Measurements from ENCODE around the gene NOS1AP. TPM values are rescaled to one million over a fixed set of nuclear protein-coding genes. Genes with fewer than 3 reads are reported as not detected.
"Not testable (repeated sequence)": the region's sequence is repeated elsewhere in the genome, so short reads cannot be mapped to it uniquely, and the experiment has no call there.

The NOS1AP gene
- total RNA-seq = 20.7 TPM

DNA sequence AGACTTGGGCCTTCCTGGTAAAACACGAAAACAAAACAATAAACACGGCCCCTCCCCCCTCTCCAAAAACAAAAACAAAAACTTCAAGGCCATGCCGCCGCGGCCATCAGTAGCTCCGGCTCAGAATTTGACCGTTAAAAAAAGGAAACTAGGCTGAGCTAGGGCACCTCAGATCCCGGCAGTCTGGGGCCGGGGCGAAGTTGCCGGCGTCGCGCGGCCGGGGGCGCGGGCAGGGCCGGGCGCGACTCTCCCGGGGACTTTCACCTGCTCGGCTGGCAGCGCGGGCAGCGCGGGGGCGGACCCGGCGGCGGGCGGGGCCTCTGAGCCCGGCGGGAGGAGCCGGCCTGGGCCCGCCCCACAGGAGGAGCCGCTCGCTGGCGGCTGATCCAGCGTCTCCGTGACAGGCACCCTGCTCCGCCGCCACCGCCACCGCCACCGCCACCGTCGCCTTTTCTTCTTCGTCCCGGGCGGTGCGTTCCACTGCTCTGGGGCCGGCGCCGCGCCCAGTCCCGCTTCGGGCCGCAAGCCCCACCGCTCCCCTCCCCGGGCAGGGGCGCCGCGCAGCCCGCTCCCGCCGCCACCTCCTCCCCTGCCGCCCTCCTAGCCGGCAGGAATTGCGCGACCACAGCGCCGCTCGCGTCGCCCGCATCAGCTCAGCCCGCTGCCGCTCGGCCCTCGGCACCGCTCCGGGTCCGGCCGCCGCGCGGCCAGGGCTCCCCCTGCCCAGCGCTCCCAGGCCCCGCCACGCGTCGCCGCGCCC, at the start of gene NOS1AP:
Gene NOS1AP, plus strand, starts transcription at position 358 of the 760 bp plus-strand sequence. CDS start 487 bp downstream, outside the sequence.
- peak; percentile 77 for DNase-seq (ENCODE audit: low spot score)

DNA sequence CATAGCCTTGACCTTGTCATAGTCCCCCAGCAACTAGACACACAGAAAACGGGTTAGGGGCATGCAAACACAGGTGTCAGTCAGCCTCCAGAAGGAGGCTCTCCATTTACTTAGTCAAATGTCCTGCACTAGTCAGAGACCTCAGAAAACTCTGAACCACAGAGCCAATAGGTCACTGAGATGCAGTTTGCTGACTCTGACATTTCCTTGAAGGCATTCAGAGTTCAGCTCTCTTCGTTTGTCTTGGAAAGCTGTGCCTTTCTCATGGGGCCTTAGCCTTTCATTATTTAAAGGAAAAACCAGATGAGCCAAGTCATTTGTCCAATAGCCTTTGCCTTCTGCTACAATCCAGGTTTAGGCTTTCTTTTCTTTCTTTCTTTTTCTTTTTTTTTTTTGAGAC, 49.3 kb upstream of the NOS1AP start:
- DNase-seq (ENCODE audit: low spot score) = no peak

- DNase-seq (ENCODE audit: low spot score) = no peak
These were observed 48.4 kb upstream of the NOS1AP start for GRCh38 chr1:162021124-162021523.

DNA sequence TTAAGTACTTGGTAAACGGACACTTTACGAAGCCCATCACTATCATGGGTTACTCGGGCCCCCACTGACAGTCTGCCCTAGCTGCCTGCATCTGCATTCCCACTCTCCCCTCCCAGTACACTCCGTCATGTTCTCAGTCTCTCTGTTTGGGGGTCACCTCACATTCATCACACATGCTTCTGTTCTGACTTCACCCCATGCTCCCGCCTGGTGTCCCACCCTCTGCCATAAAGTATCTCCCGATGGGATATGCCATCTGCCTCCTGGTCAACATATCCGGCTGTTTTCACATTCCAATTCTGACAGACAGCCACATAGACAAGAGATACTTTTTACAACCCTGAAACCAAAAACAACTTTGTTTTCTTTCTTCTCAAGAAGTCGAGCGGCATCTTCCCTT, 46.9 kb upstream of the NOS1AP start:
- DNase-seq (ENCODE audit: low spot score) = no peak

DNA sequence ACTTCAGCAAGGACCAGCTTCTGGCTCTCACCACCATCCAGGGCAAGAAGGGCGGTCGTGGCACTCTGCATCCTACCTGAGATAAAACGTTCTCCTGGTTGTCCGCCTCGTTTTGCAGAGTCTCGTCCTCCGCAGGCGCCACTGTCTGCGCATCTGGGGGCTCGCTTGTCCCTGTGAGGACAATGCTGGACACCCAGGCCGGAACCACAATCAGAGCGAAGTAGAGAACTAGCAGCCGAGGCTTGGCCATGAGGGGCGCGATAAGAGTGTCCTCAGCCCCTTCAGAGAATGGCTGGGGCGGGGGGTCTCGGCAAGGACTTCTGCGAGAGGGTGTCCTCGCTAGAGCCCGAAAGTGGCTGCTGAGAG, 46.3 kb upstream of the NOS1AP start:
- DNase-seq (ENCODE audit: low spot score) = no peak

DNA sequence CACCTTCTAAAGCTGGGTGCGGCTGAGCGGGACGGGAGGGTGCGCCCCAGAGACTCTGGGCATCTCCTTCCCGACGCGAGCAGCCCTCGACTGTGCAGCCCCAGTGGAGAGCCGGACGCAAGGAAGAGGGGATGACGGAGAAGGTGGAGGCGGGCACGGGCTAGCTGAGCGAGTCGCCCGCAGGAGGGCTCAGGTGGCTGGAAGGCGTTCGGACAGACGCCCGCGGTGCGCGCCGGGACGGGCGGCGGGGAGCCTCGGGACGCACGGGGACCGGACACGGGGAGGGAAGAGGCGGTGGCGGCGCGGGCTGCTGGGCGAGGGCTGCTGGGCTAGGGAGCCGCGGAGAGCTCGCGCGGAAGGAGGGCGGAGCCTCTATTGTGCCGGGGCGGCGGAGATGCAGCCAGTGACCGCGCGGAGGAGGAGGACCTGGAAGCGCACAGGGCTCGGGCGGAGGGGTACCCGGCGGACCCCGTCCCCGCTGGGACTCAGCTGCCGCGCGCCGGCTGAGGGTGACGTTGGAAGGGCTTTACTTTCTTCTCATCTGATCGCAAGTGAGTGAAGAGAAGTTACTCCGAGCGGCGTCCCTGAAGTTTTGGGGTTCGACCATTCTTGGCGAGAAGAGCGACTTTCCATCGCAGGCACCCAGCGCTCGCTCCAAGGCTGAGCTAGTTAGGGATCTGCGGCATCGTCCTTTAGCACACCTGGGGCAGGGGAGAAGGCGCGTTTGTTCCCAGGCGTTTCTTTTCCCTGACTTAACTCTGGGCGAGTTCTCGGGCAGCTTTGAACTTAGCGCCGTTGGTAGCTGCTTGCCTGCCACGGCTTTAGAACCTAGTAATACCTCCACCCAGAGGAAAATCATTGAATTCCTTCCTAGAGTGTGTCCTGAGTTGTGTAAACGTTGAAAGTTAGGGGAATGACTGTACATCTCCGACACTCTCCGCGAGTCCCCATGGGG, 45.7 kb upstream of the NOS1AP start, which contains the start of gene OLFML2B:
Gene OLFML2B, minus strand, starts transcription at position 323 of the 955 bp plus-strand sequence. CDS start 439 bp downstream, outside the sequence.
- peak; percentile 46 for DNase-seq (ENCODE audit: low spot score)

DNA sequence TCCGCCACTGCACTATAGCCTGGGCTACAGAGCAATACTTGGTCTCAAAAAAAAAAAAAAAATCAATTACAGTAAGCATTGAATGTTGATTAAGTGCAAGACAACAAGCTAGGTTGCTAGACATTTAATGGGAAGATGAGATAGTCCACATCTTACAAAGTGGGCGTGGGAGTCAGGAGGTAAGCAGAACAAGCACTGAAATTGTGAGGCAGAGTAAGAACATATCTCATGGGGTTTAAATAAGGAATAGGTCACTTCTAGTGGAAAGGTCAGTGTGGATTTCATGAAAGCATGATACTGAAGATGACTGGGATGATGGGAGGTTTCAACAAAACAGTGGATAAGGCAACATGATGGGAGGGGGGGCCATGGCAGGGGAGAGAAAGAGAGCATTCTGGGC, 44.0 kb upstream of the NOS1AP start:
- DNase-seq (ENCODE audit: low spot score) = no peak

- DNase-seq (ENCODE audit: low spot score) = no peak
These were observed 42.6 kb upstream of the NOS1AP start for GRCh38 chr1:162026881-162027280.

- DNase-seq (ENCODE audit: low spot score) = no peak
These were observed 40.8 kb upstream of the NOS1AP start for GRCh38 chr1:162028726-162029125.

- no peak for DNase-seq (ENCODE audit: low spot score)
These were observed 40.3 kb upstream of the NOS1AP start for GRCh38 chr1:162029157-162029556.

DNA sequence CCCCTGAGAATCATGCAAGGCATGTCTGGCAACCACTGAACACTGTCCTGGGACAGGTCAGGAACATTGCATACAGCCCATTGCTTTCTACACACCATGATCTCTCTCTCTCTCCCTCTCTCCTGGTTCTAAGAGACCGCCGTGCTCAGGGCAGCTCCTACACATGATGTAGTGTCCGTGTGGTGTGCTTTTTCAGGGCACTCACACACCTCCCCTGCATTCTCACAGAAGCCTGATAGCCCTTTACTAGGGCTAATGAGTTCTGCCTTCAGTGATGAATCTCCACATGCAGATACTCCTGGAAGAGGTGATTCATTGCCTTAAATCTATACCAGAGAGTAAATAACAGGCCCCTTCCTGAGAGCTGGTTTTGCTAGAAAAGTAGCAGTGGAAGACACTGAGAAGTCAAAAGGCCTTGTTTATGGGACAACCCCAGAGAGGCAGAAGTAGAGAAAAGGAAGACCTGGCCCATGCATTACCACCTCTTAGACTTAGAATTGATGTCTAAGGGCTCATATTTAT, 38.7 kb upstream of the NOS1AP start:
- no peak for DNase-seq (ENCODE audit: low spot score)

DNA sequence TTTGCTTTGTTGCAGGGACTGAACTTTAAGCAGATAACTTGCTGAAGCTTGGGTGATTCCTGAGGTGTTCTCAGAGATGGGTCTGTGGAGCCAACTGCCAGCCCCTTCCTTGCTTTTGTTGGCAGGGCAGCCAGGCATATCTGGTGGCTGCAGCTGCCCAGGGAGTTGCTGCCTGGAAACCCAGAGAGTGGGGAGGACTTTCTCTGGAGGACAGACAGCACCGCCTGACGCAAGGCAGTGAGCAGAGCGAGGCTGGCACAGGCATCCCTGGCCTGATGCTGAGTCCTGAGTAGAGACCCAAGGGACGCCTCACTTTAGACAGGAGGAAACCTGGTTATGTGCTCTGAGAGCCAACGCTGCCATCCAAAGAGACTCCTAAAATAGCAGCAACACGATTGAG, 36.1 kb upstream of the NOS1AP start:
- no peak for DNase-seq (ENCODE audit: low spot score)

- DNase-seq (ENCODE audit: low spot score) = no peak
These were observed 34.2 kb upstream of the NOS1AP start for GRCh38 chr1:162035241-162035640.

- DNase-seq (ENCODE audit: low spot score) = no peak
These were observed 33.3 kb upstream of the NOS1AP start for GRCh38 chr1:162036163-162036562.

GRCh38 chr1:162038624-162039023, 30.9 kb upstream of the NOS1AP start:
- DNase-seq (ENCODE audit: low spot score) = no peak

GRCh38 chr1:162040001-162040400, 29.5 kb upstream of the NOS1AP start:
- no peak for DNase-seq (ENCODE audit: low spot score)

GRCh38 chr1:162040657-162041056, 28.8 kb upstream of the NOS1AP start:
- DNase-seq (ENCODE audit: low spot score) = no peak

DNA sequence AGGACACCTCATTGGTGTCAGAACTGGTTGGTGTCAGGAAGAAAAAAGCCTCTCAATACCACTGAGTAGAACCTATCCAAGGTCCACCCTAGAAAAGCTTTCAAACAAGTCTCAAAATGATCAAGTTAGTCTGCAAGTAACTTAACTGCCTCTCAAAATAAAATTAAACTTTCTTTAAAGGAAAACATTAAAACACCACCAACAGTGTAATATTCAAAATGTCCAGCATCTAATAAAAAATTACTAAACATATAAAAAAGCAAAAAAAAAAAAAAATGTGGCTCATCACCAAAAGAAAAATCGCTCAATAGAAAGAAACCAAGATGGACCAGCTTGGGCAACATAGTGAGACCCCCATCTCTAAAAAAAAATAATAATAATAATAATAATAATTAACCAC, 27.1 kb upstream of the NOS1AP start:
- no peak for DNase-seq (ENCODE audit: low spot score)

DNA sequence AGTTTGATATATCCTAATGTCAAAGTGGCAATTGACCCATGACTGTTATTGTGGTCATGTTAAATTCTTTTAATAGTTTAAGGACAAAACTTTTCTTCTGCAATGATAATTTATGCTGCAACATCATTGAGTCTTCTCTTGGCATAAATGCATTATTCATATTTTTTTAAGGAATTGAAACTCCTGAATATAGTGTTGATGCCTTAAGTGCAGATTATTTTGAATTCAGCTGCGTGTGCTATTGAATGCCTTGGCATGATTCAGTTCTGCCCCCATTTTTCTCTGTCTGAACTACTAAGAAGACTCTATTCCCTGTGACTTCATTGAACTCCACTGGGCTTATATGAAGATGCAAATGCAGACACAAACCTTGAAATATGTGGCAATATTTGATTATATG, 22.6 kb upstream of the NOS1AP start:
- no peak for DNase-seq (ENCODE audit: low spot score)

DNA sequence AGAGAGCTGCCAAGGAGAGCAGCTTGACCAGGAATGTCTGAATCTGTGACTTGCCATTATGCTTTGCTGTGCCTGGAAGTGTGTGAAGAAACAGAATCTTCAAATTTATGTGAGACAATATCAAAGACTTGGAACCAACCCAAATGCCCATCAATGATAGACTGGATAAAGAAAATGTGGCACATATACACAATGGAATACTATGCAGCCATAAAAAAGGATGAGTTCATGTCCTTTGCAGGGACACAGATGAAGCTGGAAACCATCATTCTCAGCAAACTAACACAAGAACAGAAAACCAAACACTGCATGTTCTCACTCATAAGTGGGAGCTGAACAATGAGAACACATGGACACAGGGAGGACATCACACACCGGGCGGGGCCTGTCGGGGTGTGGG, 15.5 kb upstream of the NOS1AP start:
- DNase-seq (ENCODE audit: low spot score) = not testable (repeated sequence)

- DNase-seq (ENCODE audit: low spot score) = no peak
These were observed 14.4 kb upstream of the NOS1AP start for GRCh38 chr1:162055062-162055461.

GRCh38 chr1:162056043-162056442, 13.4 kb upstream of the NOS1AP start:
- peak; percentile 63 for DNase-seq (ENCODE audit: low spot score)

- no peak for DNase-seq (ENCODE audit: low spot score)
These were observed 12.9 kb upstream of the NOS1AP start for GRCh38 chr1:162056579-162056978.

Measured in mucosa of gallbladder (tissue), 1 donor.